B cell (primary cell): ENCODE measurements around the gene RBM17. TPM values are rescaled to one million over a fixed set of nuclear protein-coding genes. Genes with fewer than 3 reads are reported as not detected.

ENCODE experiments used
- ATAC-seq: fragments of 200-7000 bp; cut with Tn5 transposase; one replicate; pipeline ENCODE4 v1.10.0; 2021; ENCODE audit warnings: low read depth, mild to moderate bottlenecking, moderate number of reproducible peaks, moderate library complexity
- CTCF ChIA-PET: fragments of 350-600 bp; sonication (Branson Sonifier 250); formaldehyde crosslinking; loops from one replicate; lab custom pipeline; 2021; ENCODE audit warnings: antibody characterized with exemption, inconsistent platforms; lab: Charles Lee
- POLR2A ChIA-PET: fragments of 350-600 bp; sonication (Branson Sonifier 250); formaldehyde crosslinking; loops from one replicate; lab custom pipeline; 2021; ENCODE audit warnings: antibody characterized with exemption; lab: Charles Lee
- DNase-seq: peaks from one replicate; pipeline ENCODE4 v3.0.0; 2013
- H2AFZ ChIP-seq: 2 replicates; pipeline ENCODE4 v1.6.1; 2012; ENCODE audit warnings: mild to moderate bottlenecking, low read depth, low read length; ENCODE audit not compliant: insufficient read depth, poor library complexity, severe bottlenecking
- H3K27ac ChIP-seq, 2 donors: 1 replicate in 1 of 2; 2 replicates in 1 of 2; pipeline ENCODE4 v1.5.1; 2012 to 2013; ENCODE audit warnings: low read length in 2 of 2, mild to moderate bottlenecking in 2 of 2, moderate library complexity in 1 of 2
- H3K27me3 ChIP-seq, 4 experiments: fragments of 200-600 bp in 1 of 4; sonication (generic) in 1 of 4; replicated peaks in 1 of 4; 1 replicate in 2 of 4; 2 replicates in 2 of 4; pipeline versions ENCODE4 v1.6.1 to v1.7.0; 2013 to 2016; ENCODE audit warnings: low read length in 3 of 4, mild to moderate bottlenecking in 2 of 4, mixed read lengths in 1 of 4, moderate library complexity in 1 of 4; ENCODE audit not compliant: insufficient read depth in 4 of 4, control insufficient read depth in 3 of 4; ENCODE audit errors: control extremely low read depth in 1 of 4
- H3K36me3 ChIP-seq, 2 experiments: replicated peaks in 1 of 2; 1 replicate in 1 of 2; 2 replicates in 1 of 2; pipeline versions ENCODE4 v1.6.1 to v1.7.1; 2013; ENCODE audit warnings: low read length in 1 of 2; ENCODE audit not compliant: insufficient read depth in 2 of 2, control insufficient read depth in 1 of 2; ENCODE audit errors: control extremely low read depth in 1 of 2, extremely low read depth in 1 of 2
- H3K4me1 ChIP-seq, 2 donors: fragments of 200-600 bp in 1 of 2; sonication (generic) in 1 of 2; 1 replicate in 1 of 2; 2 replicates in 1 of 2; pipeline versions ENCODE4 v1.5.1 to v1.6.1; 2013 to 2017; ENCODE audit warnings: low read length in 2 of 2; ENCODE audit not compliant: control insufficient read depth in 2 of 2, insufficient read depth in 2 of 2
- H3K4me2 ChIP-seq: replicated peaks from 2 replicates; pipeline ENCODE3; 2012; ENCODE audit warnings: mild to moderate bottlenecking, low read depth, low read length; ENCODE audit not compliant: poor library complexity, severe bottlenecking
- H3K4me3 ChIP-seq, 5 experiments: fragments of 200-600 bp in 1 of 5; sonication (generic) in 1 of 5; 1 replicate in 3 of 5; 2 replicates in 2 of 5; pipeline versions ENCODE4 v1.5.1 to v1.7.0; 2011 to 2016; ENCODE audit warnings: low read length in 4 of 5, mild to moderate bottlenecking in 4 of 5, low read depth in 2 of 5, control low read depth in 1 of 5, moderate library complexity in 1 of 5; ENCODE audit not compliant: insufficient read depth in 1 of 5; ENCODE audit errors: control extremely low read depth in 1 of 5, extremely low read depth in 1 of 5
- H3K79me2 ChIP-seq: fragments of 200-600 bp; sonication (generic); one replicate; pipeline ENCODE4 v1.6.0; 2016; ENCODE audit warnings: low read length; ENCODE audit not compliant: control insufficient read depth, insufficient read depth
- H3K9ac ChIP-seq: fragments of 200-600 bp; sonication (generic); 2 replicates; pipeline ENCODE4 v1.6.1; 2017; ENCODE audit warnings: mild to moderate bottlenecking, low read length, moderate library complexity
- H3K9me3 ChIP-seq, 3 donors: one replicate each; pipeline versions ENCODE4 v1.6.1 to v1.7.1; 2013; ENCODE audit warnings: low read length in 2 of 3; ENCODE audit not compliant: control insufficient read depth in 2 of 3, insufficient read depth in 1 of 3; ENCODE audit errors: control extremely low read depth in 1 of 3
- H4K20me1 ChIP-seq: 2 replicates; pipeline ENCODE4 v1.6.0; 2012; ENCODE audit warnings: mild to moderate bottlenecking, low read length; ENCODE audit not compliant: insufficient read depth, control insufficient read depth, poor library complexity, severe bottlenecking
- H3K27ac Mint-ChIP-seq: one replicate; pipeline ENCODE4 v1.8.0; 2021; ENCODE audit warnings: mixed read lengths
- H3K27me3 Mint-ChIP-seq: one replicate; pipeline ENCODE4 v1.8.0; 2021; ENCODE audit warnings: mixed read lengths
- H3K4me1 Mint-ChIP-seq: one replicate; pipeline ENCODE4 v1.8.0; 2021; ENCODE audit warnings: mixed read lengths
- H3K4me3 Mint-ChIP-seq: one replicate; pipeline ENCODE4 v1.8.0; 2021; ENCODE audit warnings: mixed read lengths
- H3K9me3 Mint-ChIP-seq: one replicate; pipeline ENCODE4 v1.8.0; 2022; ENCODE audit warnings: mixed read lengths; ENCODE audit not compliant: insufficient read depth
- CTCF ChIP-seq: fragments of 200-600 bp; IDR thresholded peaks from one replicate; pipeline ENCODE4 v1.8.0; 2022; ENCODE audit warnings: antibody characterized with exemption, mild to moderate bottlenecking
- EZH2 ChIP-seq: IDR thresholded peaks from 2 replicates; pipeline ENCODE4 v1.6.1; 2012; ENCODE audit warnings: borderline replicate concordance, low read depth, mild to moderate bottlenecking, moderate library complexity, low read length; ENCODE audit not compliant: insufficient read depth, poor library complexity, severe bottlenecking
- WGBS: methylation state at CpG from one replicate; pipeline ENCODE4 v1.1.5; 2013; ENCODE audit warnings: missing lambda C conversion rate; ENCODE audit not compliant: insufficient coverage; 5-methylcytosine and 5-hydroxymethylcytosine counted together
- intact Hi-C: fragments of 100-400 bp; cut with micrococcal nuclease; formaldehyde crosslinking; loops from one replicate; pipeline ENCODE4 v1.10.0; 2022
- polyA plus RNA-seq: library from polyadenylated mRNA; depleted of rRNA; stranded (reverse); fragments of >200 nt; gene quantifications from 2 replicates; pipeline ENCODE4 v1.2.3, GENCODE V29; 2012
- total RNA-seq, 2 donors: library from RNA; stranded (reverse); fragments of 120-200 nt in 1 of 2; gene quantifications; 1 replicate in 1 of 2; 2 replicates in 1 of 2; pipeline versions ENCODE4 v1.2.3 to v1.2.4, GENCODE V29; 2013 to 2022

RBM17 gene
- total and polyA plus RNA-seq, 2 donors (not counting 1 experiment from before 2014, with no cell fraction given): 34.7 to 168 TPM

DNA sequence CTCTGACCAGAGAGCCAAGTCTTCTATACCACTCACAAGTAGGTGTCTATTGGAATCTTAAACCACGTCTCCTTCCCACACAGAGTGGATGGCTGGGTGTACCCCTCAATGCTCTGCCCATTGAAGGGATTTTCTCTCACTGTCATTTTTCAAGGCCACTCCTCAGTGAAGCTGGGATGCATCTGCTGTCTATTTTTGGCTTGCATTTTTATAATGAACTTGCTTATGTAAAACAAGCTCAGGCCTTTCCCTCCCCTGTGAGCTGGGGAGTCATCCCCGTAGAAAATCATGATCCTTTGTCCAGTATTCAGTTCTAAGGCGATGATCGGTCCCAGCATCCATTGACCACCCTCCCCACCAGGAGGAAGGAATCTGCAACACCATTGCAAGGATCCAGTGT, 9.8 kb upstream of the RBM17 start:
- no peak for DNase-seq
- Histone ChIP-seq H2AFZ (no peak overlapping the region), H3K4me1 (no peaks in the 10 kb centered on the region), H3K36me3 (no peaks in the 10 kb centered on the region), H3K9me3 (no peaks in the 10 kb centered on the region), H3K27ac (no peak overlapping the region), H3K27me3 (no peaks in the 10 kb centered on the region), H3K4me3 (no peak overlapping the region), H3K4me2 (no peak overlapping the region), H3K9ac (no peak overlapping the region), H3K79me2 (no peaks in the 10 kb centered on the region), H4K20me1 (no peaks in the 10 kb centered on the region)
- TF ChIP-seq EZH2 (no peak), CTCF (no peak)
- ChIA-PET POLR2A (interaction anchor here (0.6 kb wide), 1 partner anchor 23 kb away, joined by 3 read pairs; no protein-coding TSS in a partner anchor), CTCF (interaction anchor here (1.5 to 1.7 kb wide), 2 partner anchors 18 to 66 kb away, joined by 3 to 6 read pairs; partner anchors contain the start of gene IL2RA)
- intact Hi-C loops: no loop called here
- Mint-ChIP-seq H3K4me3 (no peak overlapping the region), H3K4me1 (peaks cover 8% of the 10 kb centered on the region), H3K9me3 (no peaks in the 10 kb centered on the region), H3K27ac (no peak overlapping the region), H3K27me3 (no peaks in the 10 kb centered on the region)
- no peak for ATAC-seq
- WGBS: 83% methylated on average over 4 of the region's 4 CpGs

DNA sequence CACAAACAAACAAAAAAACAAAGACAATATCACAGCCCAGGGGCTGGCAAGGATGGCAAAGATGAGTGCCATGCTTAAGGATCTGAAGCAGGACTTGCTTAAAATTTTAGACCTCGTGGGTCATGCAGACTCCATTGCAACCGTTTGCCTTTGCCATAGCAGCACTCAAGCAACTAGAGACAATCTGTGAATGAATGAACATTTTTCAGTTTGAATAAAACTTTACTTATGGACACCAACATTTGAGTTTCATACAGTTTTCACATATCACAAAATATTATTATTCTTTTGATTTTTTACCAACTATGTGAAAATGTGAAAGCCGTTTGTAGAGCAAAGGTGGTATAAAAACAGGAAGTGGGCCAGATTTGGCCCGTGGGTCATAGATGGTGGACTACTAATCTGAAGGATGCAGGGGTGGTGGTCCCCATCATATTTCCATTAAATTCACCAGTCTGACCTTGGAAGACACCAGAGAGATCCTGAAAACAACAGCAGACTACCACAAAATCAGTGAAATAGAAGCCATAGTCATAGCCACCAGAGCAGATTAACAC, 8.3 kb upstream of the RBM17 start:
- POLR2A ChIA-PET: no interaction called here
- Histone ChIP-seq H3K36me3 (no peaks in the 10 kb centered on the region), H4K20me1 (no peaks in the 10 kb centered on the region), H3K27me3 (no peaks in the 10 kb centered on the region), H3K79me2 (no peaks in the 10 kb centered on the region), H3K9me3 (no peaks in the 10 kb centered on the region), H3K4me3 (no peak overlapping the region), H3K4me1 (no peaks in the 10 kb centered on the region), H3K27ac (no peak overlapping the region), H3K9ac (no peak overlapping the region), H2AFZ (no peak overlapping the region), H3K4me2 (no peak overlapping the region)
- CTCF ChIA-PET: interaction anchor here (1.1 to 7.8 kb wide), 4 partner anchors 8 to 321 kb away, joined by 3 to 163 read pairs (median 4); no protein-coding TSS in a partner anchor
- Mint-ChIP-seq H3K4me1 (peaks cover 3% of the 10 kb centered on the region), H3K27me3 (no peaks in the 10 kb centered on the region), H3K9me3 (no peaks in the 10 kb centered on the region), H3K27ac (no peak overlapping the region), H3K4me3 (no peak overlapping the region)
- DNase-seq: no peak
- WGBS: 100% methylated on average over 1 of the region's 4 CpGs
- ATAC-seq: no peak
- no peak for TF ChIP-seq CTCF
- TF ChIP-seq EZH2: no peak
- intact Hi-C loops: no loop called here
